ENCODE measurements around the gene NAV2. TPM values are rescaled to one million over a fixed set of nuclear protein-coding genes. Genes with fewer than 3 reads are reported as not detected.

NAV2 gene
- total RNA-seq, 1 experiment from 2014 or later = 22.7 TPM

DNA sequence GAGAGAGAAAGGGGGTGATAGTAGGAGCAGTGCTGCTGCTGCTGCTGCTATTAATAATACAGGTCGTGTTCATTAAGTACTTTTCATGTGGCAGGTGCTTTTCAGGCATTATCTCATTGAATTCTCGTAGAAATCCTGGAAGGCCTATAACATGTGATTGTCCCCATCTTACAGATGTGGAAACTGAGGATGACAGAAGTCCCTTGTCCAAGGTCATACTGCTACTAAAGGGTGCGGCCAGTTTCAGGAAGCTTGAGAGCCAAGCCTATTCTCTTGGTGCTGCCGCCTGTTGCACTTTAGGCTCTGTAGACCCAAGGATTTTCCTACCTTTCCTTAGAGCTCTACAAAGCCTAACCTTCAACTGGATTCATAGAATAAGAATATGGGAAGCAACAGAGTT, 254.3 kb downstream of the NAV2 start:
- Histone ChIP-seq H3K27me3 (ENCODE audit: control insufficient read depth, insufficient read depth, low read length) (no peaks in the 10 kb centered on the region), H3K4me1 (ENCODE audit: control insufficient read depth, insufficient read depth, low read length) (peaks cover 3% of the 10 kb centered on the region; the same call in 1 of the 2 replicates), H3K36me3 (ENCODE audit: control insufficient read depth, insufficient read depth, low read length) (no peaks in the 10 kb centered on the region), H3K9me3 (ENCODE audit: control insufficient read depth, insufficient read depth, low read depth, low read length) (no peaks in the 10 kb centered on the region), H3K27ac (ENCODE audit: low read length) (no peak overlapping the region), H3K4me3 (ENCODE audit: low read depth in 2 of 2, low read length in 2 of 2) (no peak overlapping the region)
- BruUV-seq (replicated peaks) = no TSS peak
- ChIA-PET POLR2A (no interaction called here), CTCF (no interaction called here)
- no peak for DNase-seq (ENCODE audit: low read depth, low spot score)
- no peak for ATAC-seq
- TF ChIP-seq, protein P1, sequence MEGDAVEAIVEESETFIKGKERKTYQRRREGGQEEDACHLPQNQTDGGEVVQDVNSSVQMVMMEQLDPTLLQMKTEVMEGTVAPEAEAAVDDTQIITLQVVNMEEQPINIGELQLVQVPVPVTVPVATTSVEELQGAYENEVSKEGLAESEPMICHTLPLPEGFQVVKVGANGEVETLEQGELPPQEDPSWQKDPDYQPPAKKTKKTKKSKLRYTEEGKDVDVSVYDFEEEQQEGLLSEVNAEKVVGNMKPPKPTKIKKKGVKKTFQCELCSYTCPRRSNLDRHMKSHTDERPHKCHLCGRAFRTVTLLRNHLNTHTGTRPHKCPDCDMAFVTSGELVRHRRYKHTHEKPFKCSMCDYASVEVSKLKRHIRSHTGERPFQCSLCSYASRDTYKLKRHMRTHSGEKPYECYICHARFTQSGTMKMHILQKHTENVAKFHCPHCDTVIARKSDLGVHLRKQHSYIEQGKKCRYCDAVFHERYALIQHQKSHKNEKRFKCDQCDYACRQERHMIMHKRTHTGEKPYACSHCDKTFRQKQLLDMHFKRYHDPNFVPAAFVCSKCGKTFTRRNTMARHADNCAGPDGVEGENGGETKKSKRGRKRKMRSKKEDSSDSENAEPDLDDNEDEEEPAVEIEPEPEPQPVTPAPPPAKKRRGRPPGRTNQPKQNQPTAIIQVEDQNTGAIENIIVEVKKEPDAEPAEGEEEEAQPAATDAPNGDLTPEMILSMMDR (IDR thresholded peaks at IDR 0.05) = no peak
- TF ChIP-seq SIN3A (IDR thresholded peaks at IDR 0.05; ENCODE audit: borderline replicate concordance, insufficient read depth, low read depth, low read length) (no peak), POLR2AphosphoS5 (IDR thresholded peaks at IDR 0.05; ENCODE audit: low read depth, low read length) (no peak), TCF7L2 (IDR thresholded peaks at IDR 0.05; ENCODE audit: low read depth, low read length) (no peak)
- TF ChIP-seq, protein P2, sequence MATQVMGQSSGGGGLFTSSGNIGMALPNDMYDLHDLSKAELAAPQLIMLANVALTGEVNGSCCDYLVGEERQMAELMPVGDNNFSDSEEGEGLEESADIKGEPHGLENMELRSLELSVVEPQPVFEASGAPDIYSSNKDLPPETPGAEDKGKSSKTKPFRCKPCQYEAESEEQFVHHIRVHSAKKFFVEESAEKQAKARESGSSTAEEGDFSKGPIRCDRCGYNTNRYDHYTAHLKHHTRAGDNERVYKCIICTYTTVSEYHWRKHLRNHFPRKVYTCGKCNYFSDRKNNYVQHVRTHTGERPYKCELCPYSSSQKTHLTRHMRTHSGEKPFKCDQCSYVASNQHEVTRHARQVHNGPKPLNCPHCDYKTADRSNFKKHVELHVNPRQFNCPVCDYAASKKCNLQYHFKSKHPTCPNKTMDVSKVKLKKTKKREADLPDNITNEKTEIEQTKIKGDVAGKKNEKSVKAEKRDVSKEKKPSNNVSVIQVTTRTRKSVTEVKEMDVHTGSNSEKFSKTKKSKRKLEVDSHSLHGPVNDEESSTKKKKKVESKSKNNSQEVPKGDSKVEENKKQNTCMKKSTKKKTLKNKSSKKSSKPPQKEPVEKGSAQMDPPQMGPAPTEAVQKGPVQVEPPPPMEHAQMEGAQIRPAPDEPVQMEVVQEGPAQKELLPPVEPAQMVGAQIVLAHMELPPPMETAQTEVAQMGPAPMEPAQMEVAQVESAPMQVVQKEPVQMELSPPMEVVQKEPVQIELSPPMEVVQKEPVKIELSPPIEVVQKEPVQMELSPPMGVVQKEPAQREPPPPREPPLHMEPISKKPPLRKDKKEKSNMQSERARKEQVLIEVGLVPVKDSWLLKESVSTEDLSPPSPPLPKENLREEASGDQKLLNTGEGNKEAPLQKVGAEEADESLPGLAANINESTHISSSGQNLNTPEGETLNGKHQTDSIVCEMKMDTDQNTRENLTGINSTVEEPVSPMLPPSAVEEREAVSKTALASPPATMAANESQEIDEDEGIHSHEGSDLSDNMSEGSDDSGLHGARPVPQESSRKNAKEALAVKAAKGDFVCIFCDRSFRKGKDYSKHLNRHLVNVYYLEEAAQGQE (IDR thresholded peaks at IDR 0.05; ENCODE audit: insufficient read depth in 1 of 2, low read depth in 2 of 2, low read length in 1 of 2) = no peak
- intact Hi-C loops (cut with micrococcal nuclease; ENCODE audit: unreplicated experiment) = no loop called here
- in situ Hi-C loops (cut with HindIII; ENCODE audit: low pct_unique_long_range_greater_than_20kb, low sequenced_read_pairs) = no loop called here

DNA sequence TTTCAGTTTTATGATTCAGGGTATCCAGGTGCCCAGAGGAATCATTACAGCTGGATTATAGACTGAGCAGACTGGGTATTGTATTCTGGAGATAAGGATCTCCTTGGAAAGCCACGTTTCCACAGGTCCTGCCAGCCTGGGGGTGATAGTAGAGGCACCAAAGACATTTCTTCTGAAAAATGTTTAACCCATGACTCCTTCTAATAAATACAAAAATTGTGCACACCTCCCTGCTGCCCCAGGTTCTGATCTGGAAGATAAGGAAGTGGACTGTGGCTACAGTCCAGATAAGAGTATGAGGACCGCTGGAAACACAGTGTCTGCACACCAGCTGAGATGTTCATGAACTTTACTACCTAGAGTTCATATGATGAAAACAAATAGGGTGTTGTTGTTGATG, 255.2 kb downstream of the NAV2 start:
- CTCF ChIA-PET = no interaction called here
- in situ Hi-C loops (cut with HindIII; ENCODE audit: low pct_unique_long_range_greater_than_20kb, low sequenced_read_pairs) = no loop called here
- ATAC-seq = no peak

More for the DNA sequence above, 255.2 kb downstream of the NAV2 start:
- Histone ChIP-seq H3K4me1 (ENCODE audit: control insufficient read depth, insufficient read depth, low read length) (peaks cover 3% of the 10 kb centered on the region; the same call in 1 of the 2 replicates), H3K4me3 (ENCODE audit: low read depth in 2 of 2, low read length in 2 of 2) (no peak overlapping the region), H3K27me3 (ENCODE audit: control insufficient read depth, insufficient read depth, low read length) (no peaks in the 10 kb centered on the region), H3K9me3 (ENCODE audit: control insufficient read depth, insufficient read depth, low read depth, low read length) (no peaks in the 10 kb centered on the region), H3K36me3 (ENCODE audit: control insufficient read depth, insufficient read depth, low read length) (no peaks in the 10 kb centered on the region), H3K27ac (ENCODE audit: low read length) (no peak overlapping the region)
- POLR2A ChIA-PET = no interaction called here
- no peak for DNase-seq (ENCODE audit: low read depth, low spot score)
- intact Hi-C loops (cut with micrococcal nuclease; ENCODE audit: unreplicated experiment) = no loop called here
- BruUV-seq (replicated peaks) = no TSS peak
- TF ChIP-seq, protein P2 (IDR thresholded peaks at IDR 0.05; ENCODE audit: insufficient read depth in 1 of 2, low read depth in 2 of 2, low read length in 1 of 2) = no peak
- TF ChIP-seq TCF7L2 (IDR thresholded peaks at IDR 0.05; ENCODE audit: low read depth, low read length) (no peak), POLR2AphosphoS5 (IDR thresholded peaks at IDR 0.05; ENCODE audit: low read depth, low read length) (no peak), SIN3A (IDR thresholded peaks at IDR 0.05; ENCODE audit: borderline replicate concordance, insufficient read depth, low read depth, low read length) (no peak)
- TF ChIP-seq, protein P1 (IDR thresholded peaks at IDR 0.05) = no peak
